Loucy (cell line): Measurements from ENCODE around the gene UBE2J2.

ENCODE experiments used
- EZH2phosphoT487 ChIP-seq: fragments of 200-600 bp; IDR thresholded peaks from 2 replicates; pipeline ENCODE4 v1.6.1; 2018; ENCODE audit warnings: antibody characterized with exemption, mild to moderate bottlenecking, moderate library complexity, borderline replicate concordance
- TF ChIP-seq, protein P1 (sequence below): fragments of 200-600 bp; sonication (generic); conservative IDR thresholded peaks from 2 replicates; pipeline ENCODE4 v1.5.1; 2014; ENCODE audit warnings: mild to moderate bottlenecking, antibody characterized with exemption, low read length

DNA sequence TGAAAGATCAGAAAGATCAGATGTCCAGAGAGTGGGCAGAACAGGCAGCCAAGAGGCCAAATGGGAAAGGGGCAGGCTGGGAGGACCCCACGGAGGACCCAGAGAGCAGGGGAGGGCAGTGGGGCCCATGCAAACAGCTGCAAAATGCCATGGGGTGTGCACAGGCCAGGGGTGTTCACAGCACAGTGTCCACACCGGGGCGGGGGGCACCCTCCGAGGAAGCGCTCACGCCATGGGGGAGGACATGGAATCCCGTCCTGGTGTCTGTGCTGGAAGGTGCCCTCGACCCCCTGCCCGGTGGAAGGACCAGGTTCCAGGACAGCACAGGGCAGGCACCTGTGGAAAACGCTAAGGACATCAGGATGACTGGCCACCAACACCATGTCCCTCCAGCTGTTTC is 49.3 kb upstream of the UBE2J2 start:
- TF ChIP-seq, protein P1, sequence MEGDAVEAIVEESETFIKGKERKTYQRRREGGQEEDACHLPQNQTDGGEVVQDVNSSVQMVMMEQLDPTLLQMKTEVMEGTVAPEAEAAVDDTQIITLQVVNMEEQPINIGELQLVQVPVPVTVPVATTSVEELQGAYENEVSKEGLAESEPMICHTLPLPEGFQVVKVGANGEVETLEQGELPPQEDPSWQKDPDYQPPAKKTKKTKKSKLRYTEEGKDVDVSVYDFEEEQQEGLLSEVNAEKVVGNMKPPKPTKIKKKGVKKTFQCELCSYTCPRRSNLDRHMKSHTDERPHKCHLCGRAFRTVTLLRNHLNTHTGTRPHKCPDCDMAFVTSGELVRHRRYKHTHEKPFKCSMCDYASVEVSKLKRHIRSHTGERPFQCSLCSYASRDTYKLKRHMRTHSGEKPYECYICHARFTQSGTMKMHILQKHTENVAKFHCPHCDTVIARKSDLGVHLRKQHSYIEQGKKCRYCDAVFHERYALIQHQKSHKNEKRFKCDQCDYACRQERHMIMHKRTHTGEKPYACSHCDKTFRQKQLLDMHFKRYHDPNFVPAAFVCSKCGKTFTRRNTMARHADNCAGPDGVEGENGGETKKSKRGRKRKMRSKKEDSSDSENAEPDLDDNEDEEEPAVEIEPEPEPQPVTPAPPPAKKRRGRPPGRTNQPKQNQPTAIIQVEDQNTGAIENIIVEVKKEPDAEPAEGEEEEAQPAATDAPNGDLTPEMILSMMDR: no peak
- TF ChIP-seq EZH2phosphoT487: no peak
